K562 (cell line): ENCODE results near the gene DNPEP. TPM values are rescaled to one million over a fixed set of nuclear protein-coding genes. Genes with fewer than 3 reads are reported as not detected.

Experiments used
- ARID2 ChIP-seq: fragments of 450-650 bp; IDR thresholded peaks from 2 replicates; pipeline ENCODE4 v1.6.1; 2017; ENCODE audit warnings: antibody characterized with exemption, mild to moderate bottlenecking
- CBX8 ChIP-seq: fragments of 200-600 bp; sonication (generic); IDR thresholded peaks from 2 replicates; pipeline ENCODE4 v1.6.1; 2012; ENCODE audit warnings: borderline replicate concordance, mixed run types, low read depth, mild to moderate bottlenecking, moderate library complexity, mixed read lengths, low read length, control low read depth, inconsistent platforms; ENCODE audit not compliant: poor library complexity, severe bottlenecking; ENCODE audit errors: extremely low read depth
- CHD1 ChIP-seq: fragments of 200-600 bp; sonication (generic); IDR thresholded peaks from one replicate; pipeline ENCODE4 v1.6.1; 2012; ENCODE audit warnings: mild to moderate bottlenecking, moderate library complexity, low read length, inconsistent platforms
- CXXC5 ChIP-seq: fragments of 250-450 bp; sonication (Bioruptor Pico); IDR thresholded peaks from 2 replicates; pipeline ENCODE4 v1.8.0; 2022; ENCODE audit warnings: inconsistent platforms, mild to moderate bottlenecking, moderate library complexity
- ELF1 ChIP-seq: fragments of 200-800 bp; sonication (Bioruptor generic); IDR thresholded peaks from 2 replicates; pipeline ENCODE4 v1.6.1; 2016; ENCODE audit warnings: missing genetic modification characterization, missing compliant biosample characterization
- RAD51 ChIP-seq: fragments of 450-650 bp; IDR thresholded peaks from 2 replicates; pipeline ENCODE4 v1.7.1; 2016; ENCODE audit warnings: low read depth, mild to moderate bottlenecking, borderline replicate concordance
- polyA plus RNA-seq, 8 experiments: library from polyadenylated mRNA; depleted of rRNA in 4 of 8; stranded (reverse) in 5 of 8; unstranded in 3 of 8; fragments of >200 nt; fragmentation: Nextera tagmentation in 2 of 8; fragmentation: Illumina TruSeq in 1 of 8; extraction: Ambion mirVana in 2 of 8; extraction: Trizol in 1 of 8; gene quantifications; 2 replicates each; pipeline versions ENCODE4 v1.2.1 to v1.2.3, GENCODE V29; 2011 to 2014; ENCODE audit warnings: inconsistent platforms in 1 of 8, missing spikeins in 1 of 8
- total RNA-seq, 7 experiments: library from RNA; depleted of rRNA in 6 of 7; stranded (reverse); fragments of >200 nt in 6 of 7; fragmentation: Illumina TruSeq in 2 of 7; extraction: Trizol in 2 of 7; gene quantifications; 2 replicates each; pipeline versions ENCODE4 v1.2.1 to v1.2.3, GENCODE V29; 2011 to 2021; ENCODE audit warnings: low replicate concordance in 1 of 7
- TF ChIP-seq, protein P1 (sequence below): fragments of 250-450 bp; sonication (Bioruptor Pico); IDR thresholded peaks from 2 replicates; pipeline ENCODE4 v1.8.0; 2021; ENCODE audit warnings: mild to moderate bottlenecking, moderate library complexity
- TF ChIP-seq, protein P2 (sequence below): fragments of 450-650 bp; IDR thresholded peaks from 2 replicates; pipeline ENCODE4 v1.6.1; 2016; ENCODE audit warnings: antibody characterized with exemption
- TF ChIP-seq, protein P3 (sequence below), 3 experiments: IDR thresholded peaks in 2 of 3; conservative IDR thresholded peaks in 1 of 3; 2 replicates each; pipeline ENCODE4 v1.5.1; 2011 to 2012; ENCODE audit warnings: low read length in 3 of 3, mild to moderate bottlenecking in 3 of 3, control low read depth in 2 of 3, improper control_type of control experiment in 1 of 3, inconsistent platforms in 1 of 3, low read depth in 1 of 3, mixed read lengths in 1 of 3, moderate library complexity in 1 of 3; ENCODE audit not compliant: insufficient read depth in 2 of 3
- TF ChIP-seq, protein P4 (sequence below), 2 experiments: fragments of 450-650 bp; formaldehyde crosslinking in 1 of 2; IDR thresholded peaks; 2 replicates each; pipeline versions ENCODE4 v1.4.0 to v1.6.1; 2014 to 2020; ENCODE audit warnings: mild to moderate bottlenecking in 2 of 2, borderline replicate concordance in 1 of 2, low read depth in 1 of 2

The DNPEP gene
- total and polyA plus RNA-seq, 9 of the 15 experiments (the other 6 are each of a cell fraction or from before 2014, with no cell fraction given): 34.6 to 71.4 (median 45.5) TPM

DNA sequence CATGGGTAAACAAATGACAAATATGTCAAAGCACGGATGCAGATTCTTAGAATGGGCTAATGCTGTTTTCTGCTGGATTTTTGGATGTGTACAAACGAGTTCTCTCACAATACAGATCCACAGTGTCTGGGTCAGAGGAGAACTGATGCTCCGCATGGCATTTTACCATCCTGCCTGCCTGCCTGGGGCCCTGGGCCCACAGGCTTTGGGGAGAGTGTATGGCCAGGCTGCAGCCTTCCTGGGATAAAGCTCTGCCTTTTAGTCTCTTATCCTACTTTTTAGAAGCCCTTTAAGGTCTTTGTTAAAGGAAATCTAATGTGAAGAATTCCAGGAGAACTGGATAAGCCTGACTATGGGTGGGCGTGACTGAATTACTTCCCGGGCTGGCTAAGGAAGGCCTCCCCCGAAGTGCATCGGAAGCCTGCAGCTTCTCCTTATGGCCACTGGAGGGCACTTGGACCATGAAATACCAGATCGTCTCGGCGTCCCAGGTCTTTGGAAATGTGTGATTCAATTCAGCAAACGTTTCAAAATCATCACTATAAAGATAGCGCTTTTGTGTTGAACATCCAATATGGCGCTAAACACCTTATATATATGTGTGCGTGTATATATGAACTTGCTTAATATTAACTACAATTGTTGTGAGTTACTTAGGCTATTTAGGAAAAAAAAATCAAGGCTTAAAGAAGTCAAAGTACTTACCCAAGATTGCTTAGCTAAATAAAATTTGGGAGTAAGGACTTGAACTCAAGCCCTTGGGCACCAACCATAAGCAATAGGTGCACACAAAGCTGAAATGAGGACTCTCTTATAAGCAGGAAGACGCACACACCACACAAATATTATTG, 15.2 kb upstream of the DNPEP start (continued):
- TF ChIP-seq CXXC5 (CRISPR knock-in tag) (no peak), CBX8 (no peak), ARID2 (0 out of 2 replicates have a peak, but pooled peaks have one; percentile 37), RAD51 (no peak), ELF1 (tag) (no peak), CHD1 (no peak)
- TF ChIP-seq, protein P1, sequence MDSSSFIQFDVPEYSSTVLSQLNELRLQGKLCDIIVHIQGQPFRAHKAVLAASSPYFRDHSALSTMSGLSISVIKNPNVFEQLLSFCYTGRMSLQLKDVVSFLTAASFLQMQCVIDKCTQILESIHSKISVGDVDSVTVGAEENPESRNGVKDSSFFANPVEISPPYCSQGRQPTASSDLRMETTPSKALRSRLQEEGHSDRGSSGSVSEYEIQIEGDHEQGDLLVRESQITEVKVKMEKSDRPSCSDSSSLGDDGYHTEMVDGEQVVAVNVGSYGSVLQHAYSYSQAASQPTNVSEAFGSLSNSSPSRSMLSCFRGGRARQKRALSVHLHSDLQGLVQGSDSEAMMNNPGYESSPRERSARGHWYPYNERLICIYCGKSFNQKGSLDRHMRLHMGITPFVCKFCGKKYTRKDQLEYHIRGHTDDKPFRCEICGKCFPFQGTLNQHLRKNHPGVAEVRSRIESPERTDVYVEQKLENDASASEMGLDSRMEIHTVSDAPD: no peak
- TF ChIP-seq, protein P2, sequence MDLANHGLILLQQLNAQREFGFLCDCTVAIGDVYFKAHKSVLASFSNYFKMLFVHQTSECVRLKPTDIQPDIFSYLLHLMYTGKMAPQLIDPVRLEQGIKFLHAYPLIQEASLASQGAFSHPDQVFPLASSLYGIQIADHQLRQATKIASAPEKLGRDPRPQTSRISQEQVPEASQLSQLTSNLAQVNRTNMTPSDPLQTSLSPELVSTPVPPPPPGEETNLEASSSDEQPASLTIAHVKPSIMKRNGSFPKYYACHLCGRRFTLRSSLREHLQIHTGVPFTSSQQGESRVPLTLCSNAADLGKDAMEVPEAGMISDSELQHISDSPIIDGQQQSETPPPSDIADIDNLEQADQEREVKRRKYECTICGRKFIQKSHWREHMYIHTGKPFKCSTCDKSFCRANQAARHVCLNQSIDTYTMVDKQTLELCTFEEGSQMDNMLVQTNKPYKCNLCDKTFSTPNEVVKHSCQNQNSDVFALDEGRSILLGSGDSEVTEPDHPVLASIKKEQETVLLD: no peak
- TF ChIP-seq, protein P3, sequence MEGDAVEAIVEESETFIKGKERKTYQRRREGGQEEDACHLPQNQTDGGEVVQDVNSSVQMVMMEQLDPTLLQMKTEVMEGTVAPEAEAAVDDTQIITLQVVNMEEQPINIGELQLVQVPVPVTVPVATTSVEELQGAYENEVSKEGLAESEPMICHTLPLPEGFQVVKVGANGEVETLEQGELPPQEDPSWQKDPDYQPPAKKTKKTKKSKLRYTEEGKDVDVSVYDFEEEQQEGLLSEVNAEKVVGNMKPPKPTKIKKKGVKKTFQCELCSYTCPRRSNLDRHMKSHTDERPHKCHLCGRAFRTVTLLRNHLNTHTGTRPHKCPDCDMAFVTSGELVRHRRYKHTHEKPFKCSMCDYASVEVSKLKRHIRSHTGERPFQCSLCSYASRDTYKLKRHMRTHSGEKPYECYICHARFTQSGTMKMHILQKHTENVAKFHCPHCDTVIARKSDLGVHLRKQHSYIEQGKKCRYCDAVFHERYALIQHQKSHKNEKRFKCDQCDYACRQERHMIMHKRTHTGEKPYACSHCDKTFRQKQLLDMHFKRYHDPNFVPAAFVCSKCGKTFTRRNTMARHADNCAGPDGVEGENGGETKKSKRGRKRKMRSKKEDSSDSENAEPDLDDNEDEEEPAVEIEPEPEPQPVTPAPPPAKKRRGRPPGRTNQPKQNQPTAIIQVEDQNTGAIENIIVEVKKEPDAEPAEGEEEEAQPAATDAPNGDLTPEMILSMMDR (IDR thresholded peaks at IDR 0.05 in 2 of 3, conservative IDR thresholded peaks at IDR 0.05 in 1 of 3; ENCODE audit: insufficient read depth in 2 of 3, low read depth in 1 of 3, low read length in 3 of 3): peak; percentile 85 to 90 (median 89)
- TF ChIP-seq, protein P4, sequence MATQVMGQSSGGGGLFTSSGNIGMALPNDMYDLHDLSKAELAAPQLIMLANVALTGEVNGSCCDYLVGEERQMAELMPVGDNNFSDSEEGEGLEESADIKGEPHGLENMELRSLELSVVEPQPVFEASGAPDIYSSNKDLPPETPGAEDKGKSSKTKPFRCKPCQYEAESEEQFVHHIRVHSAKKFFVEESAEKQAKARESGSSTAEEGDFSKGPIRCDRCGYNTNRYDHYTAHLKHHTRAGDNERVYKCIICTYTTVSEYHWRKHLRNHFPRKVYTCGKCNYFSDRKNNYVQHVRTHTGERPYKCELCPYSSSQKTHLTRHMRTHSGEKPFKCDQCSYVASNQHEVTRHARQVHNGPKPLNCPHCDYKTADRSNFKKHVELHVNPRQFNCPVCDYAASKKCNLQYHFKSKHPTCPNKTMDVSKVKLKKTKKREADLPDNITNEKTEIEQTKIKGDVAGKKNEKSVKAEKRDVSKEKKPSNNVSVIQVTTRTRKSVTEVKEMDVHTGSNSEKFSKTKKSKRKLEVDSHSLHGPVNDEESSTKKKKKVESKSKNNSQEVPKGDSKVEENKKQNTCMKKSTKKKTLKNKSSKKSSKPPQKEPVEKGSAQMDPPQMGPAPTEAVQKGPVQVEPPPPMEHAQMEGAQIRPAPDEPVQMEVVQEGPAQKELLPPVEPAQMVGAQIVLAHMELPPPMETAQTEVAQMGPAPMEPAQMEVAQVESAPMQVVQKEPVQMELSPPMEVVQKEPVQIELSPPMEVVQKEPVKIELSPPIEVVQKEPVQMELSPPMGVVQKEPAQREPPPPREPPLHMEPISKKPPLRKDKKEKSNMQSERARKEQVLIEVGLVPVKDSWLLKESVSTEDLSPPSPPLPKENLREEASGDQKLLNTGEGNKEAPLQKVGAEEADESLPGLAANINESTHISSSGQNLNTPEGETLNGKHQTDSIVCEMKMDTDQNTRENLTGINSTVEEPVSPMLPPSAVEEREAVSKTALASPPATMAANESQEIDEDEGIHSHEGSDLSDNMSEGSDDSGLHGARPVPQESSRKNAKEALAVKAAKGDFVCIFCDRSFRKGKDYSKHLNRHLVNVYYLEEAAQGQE (IDR thresholded peaks at IDR 0.05; ENCODE audit: borderline replicate concordance): peak; percentile 79
- TF ChIP-seq, protein P4 (CRISPR knock-in tag; IDR thresholded peaks at IDR 0.05; ENCODE audit: low read depth): no peak
